Loucy (cell line): ENCODE measurements around the gene APOE.

Source experiments
- CTCF ChIP-seq: fragments of 200-600 bp; sonication (generic); conservative IDR thresholded peaks from 2 replicates; pipeline ENCODE4 v1.5.1; 2014; ENCODE audit warnings: mild to moderate bottlenecking, antibody characterized with exemption, low read length
- EZH2phosphoT487 ChIP-seq: fragments of 200-600 bp; IDR thresholded peaks from 2 replicates; pipeline ENCODE4 v1.6.1; 2018; ENCODE audit warnings: antibody characterized with exemption, mild to moderate bottlenecking, moderate library complexity, borderline replicate concordance

- TF ChIP-seq CTCF: no peak
- TF ChIP-seq EZH2phosphoT487: no peak
Observed at GRCh38 chr19:44942067-44942571, 36.5 kb downstream of the APOE start, which contains the start of gene APOC4.
